ENCODE results near the gene C22orf23.

C22orf23 gene

GRCh38 chr22:37893583-37893983 lies 59.8 kb downstream of the C22orf23 start:
- no peak for DNase-seq (ENCODE audit: low read depth)
- no peak for TF ChIP-seq CTCF (IDR thresholded peaks at IDR 0.05; ENCODE audit: insufficient read depth, low read depth, low read length, missing control alignments)
- H3K4me3 ChIP-seq (ENCODE audit: low read depth, low read length): no peak overlapping the region
